Fibroblast of skin of scalp (primary cell): ENCODE results near the gene RAB3D.
A peak's percentile ranks its signal among the peaks of the same experiment; 100 is the strongest.
"Not testable (repeated sequence)": the region's sequence is repeated elsewhere in the genome, so short reads cannot be mapped to it uniquely, and the experiment has no call there.

Source experiments
- DNase-seq: peaks from one replicate; pipeline ENCODE4 v3.0.0-alpha.2; 2013

RAB3D gene

DNA sequence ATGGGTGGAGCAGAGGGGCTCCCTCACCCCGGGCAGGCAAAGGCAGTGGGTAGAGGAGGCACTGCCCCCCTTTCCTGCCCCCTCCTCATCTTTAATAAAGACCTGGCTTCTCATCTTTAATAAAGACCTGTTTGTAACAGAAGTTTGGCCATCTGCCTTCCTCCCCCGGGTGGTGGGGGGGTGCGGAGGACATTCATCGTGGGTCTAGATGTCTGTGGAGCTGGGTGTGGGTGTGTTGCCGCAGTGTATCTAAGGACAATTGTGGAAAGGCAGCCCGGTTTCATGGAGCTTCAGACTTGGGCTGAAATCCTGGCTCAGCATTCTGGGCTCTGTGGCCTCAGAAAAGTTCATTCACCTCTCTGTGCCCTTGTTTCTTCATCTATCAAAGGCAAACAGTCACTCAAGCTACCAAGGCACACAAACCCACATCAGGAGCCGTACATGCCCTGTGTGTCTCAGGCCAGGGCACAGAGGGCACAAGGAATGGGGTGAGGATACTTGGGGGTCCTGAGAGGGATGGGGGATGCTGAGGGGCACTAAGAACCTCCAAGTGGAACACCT is 26.2 kb upstream of the RAB3D start:
- DNase-seq = no peak

- DNase-seq = no peak
Observed at GRCh38 chr19:11364935-11365334, 25.5 kb upstream of the RAB3D start.

GRCh38 chr19:11364296-11364904 is 24.9 kb upstream of the RAB3D start:
- DNase-seq = no peak

DNA sequence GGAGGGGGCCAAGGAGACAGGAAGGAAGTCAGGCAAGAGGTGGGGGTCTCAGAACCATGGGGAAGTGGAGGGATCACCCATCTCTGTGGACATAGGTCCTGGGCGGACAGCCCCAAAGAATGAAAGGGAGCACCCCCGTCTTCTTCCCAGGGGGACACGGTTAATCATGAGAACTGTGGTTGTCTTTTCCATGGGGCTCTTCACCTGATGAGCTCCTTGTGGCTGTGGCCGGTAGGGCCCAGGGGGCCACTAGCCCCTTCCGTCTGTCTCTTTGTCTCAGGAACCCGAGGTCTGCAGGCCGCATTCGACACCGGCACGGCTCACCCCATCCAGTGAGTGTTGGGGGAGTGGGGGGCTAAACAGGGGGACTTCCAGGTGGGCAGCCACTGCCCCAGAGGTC is 24.4 kb upstream of the RAB3D start:
- DNase-seq = no peak

- DNase-seq = no peak
Observed at GRCh38 chr19:11361771-11362731, 22.6 kb upstream of the RAB3D start.

DNA sequence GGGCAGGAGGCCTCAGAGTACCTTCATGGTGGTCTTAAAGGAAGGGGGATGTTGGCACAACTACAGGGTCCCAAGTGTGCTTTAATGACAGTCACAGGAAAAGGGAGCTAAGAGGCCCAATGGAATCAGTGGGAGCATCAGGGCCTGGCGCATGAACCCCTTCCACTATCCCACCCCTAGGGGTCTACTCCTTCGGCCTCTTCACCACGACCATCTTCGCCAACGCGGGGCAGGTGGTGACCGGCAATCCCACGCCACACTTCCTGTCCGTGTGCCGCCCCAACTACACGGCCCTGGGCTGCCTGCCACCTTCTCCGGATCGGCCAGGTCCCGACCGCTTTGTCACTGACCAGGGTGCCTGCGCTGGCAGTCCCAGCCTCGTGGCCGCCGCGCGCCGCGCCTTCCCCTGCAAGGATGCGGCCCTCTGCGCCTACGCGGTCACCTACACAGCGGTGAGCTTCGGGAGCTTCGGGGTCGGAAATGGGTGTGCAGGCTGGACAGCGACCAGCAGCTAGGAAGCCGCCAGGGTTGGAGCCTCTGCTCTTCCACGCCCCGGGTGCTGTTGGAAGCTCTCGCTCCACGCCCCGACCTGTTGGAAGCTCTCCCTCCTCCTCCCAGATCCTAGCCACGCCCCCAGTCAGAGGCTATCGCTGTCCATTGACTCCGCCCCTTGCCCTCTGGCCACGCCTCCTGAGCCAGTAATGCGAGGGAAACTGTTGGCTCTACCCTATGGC is 21.7 kb upstream of the RAB3D start:
- DNase-seq = no peak

DNA sequence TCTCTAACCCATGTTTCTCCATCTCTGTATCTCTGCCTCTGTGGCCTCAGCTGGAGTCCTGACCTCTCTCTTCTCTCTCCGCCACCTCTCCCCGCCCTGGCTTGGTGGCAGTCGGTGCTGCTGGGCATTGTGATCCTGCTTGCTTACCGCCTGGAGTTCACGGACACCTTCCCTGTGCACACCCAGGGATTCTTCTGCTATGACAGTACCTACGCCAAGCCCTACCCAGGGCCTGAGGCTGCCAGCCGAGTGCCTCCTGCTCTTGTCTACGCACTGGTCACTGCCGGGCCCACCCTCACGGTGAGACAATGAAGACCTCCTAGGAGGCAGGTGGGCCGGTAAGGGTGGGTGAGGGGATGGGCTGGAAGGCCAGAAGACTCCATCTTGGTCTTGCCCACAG is 20.0 kb upstream of the RAB3D start:
- no peak for DNase-seq

DNA sequence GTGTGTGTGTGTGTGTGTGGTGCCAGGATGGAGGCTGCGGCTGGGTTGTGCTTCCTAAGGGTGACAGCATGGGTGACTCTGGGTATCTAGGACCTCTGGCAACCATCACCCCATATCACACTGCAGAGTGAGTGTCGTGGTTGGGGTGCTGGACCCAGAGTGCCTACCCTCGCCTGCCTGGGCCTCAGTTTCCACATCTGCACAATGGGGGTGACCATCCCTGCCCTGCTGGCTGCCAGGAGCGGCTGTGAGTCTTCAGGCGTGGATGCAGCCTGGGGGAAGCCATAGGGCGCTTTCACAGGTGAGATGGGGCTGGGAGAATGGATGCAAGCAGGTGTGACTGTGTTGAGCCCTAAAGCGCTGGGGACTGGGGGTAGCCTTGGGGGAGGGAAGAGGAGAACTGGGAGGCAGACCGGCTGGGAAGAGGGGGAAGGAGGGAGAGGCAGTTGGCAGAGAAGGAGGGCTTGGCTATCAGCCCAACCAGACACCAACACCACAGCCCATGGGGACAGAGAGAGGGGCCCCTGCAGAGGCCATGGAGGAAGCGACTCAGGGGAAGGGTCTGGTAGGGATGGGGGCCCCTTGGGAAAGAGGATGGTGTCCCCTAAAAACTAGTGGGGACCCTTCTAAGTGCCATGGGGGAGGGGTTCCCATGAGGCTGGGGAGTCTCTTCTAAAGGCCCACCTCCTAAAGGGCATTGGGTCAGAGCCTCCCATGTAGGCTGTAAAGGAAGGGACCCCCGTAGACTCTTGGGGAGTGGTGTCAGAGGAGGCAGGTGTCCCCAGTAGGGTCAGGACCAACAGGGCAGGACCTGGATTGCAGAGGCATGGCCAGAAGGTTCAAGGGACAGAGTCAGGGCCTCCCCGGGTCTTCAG is 17.5 kb upstream of the RAB3D start:
- DNase-seq = no peak

GRCh38 chr19:11356074-11356397 is 16.6 kb upstream of the RAB3D start:
- no peak for DNase-seq

DNA sequence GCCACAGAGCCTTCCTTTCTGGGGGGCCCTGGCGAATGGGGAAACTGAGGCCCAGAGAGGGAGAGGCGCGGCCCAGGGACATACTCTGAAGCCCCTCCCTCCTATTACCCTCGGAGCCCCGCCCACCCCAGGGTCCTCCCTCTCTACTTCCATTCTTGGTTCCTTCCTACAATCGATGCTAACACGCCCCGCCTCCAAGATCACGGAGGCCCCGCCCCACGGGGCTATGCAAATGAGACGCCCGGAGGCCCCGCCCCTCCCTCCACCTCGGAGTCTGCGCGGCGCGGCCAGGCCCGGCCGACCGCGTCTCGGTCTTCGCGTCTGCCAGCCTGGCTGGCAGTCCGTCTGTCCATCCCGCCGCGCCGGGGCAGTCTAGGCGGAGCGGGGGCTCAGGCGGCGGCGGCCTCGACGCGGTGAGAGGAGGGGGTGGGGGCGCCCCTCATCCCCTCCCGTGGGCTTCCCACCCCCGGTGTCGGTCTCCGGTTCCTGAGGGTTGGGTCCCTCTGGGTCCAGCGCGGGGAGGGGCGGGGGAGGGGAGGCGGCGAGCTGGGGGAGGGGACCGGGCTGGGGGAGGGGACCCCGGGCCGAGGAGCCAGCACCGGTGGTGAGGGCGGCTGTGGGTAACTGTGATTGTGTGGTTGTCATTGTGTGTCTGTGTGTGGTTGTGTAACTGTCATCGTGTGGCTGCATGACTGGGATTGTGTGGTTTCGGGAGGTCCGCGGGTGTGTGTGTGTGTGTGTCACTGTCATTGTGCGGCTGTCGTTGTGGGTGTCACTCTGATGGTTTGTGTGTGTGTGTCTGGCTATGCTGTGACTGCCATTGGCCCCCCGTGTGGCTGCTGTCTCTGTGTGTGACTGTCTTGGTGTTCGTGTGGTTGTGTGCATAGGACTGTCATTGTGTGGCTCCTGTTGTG is 16.0 kb upstream of the RAB3D start, which contains the start of gene PLPPR2:
Gene PLPPR2, plus strand, starts transcription at position 273 of the 914 bp plus-strand sequence. CDS start 2,242 bp downstream, outside the sequence.
- peak; percentile 94 for DNase-seq

DNA sequence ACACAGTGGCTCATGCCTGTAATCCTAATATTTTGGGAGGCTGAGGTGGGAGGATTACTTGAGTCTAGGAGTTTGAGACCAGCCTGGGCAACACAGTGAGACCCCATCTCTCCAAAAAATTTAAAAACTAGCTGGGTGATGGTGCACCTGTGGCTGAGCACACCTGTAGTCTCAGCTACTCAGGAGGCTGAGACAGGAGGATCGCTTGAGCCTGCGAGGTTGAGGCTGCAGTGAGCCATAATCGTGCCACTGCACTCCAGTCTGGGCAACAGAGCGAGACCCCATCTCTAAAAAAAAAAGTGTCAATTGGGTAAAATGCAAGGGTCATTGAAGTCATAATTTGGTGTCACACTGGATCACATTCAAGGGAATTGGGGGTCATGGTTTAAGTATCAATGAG is 14.6 kb upstream of the RAB3D start:
- DNase-seq = not testable (repeated sequence)

DNA sequence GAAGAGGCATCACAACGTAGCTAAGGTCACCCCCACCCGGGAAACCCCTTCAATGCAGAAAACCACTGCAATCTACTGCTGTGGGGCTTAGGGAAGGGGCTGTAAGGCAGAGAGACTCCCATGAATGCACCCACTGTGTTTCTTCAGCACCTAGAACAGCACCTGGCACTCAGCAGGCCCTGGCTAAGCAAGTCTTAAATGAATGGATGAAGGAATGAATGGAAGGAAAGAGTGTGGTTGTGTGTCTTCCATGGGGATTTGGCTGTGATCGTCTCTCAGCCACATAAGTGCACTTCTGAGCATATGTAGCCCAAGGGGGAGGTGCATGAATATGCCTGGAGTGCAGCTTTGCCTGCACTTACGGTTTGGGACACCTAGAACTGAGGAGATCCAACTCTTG is 9.7 kb upstream of the RAB3D start:
- DNase-seq = no peak

DNA sequence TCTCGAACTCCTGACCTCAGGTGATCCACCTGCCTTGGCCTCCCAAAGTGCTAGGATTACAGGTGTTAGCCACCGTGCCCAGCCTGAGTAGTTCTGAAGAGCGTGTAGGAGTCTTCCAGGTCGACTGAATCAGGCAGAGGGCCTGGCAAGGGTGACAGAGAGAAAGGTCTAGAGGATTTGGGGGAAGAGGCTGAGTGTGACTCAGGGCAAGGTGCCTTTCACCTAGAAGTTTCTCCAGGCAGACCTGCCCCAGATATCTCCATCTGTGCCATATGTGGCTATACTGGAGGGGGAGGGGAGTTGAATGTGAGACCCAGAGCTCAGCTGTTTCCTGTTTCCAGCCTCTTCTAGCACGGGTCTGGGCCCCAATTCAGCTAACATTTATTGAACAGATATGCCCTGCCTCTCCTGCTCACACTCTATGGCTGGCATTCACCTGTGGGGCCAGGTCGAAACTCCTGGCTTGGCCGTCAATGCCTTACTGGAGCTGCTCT is 8.1 kb upstream of the RAB3D start:
- DNase-seq = no peak

DNA sequence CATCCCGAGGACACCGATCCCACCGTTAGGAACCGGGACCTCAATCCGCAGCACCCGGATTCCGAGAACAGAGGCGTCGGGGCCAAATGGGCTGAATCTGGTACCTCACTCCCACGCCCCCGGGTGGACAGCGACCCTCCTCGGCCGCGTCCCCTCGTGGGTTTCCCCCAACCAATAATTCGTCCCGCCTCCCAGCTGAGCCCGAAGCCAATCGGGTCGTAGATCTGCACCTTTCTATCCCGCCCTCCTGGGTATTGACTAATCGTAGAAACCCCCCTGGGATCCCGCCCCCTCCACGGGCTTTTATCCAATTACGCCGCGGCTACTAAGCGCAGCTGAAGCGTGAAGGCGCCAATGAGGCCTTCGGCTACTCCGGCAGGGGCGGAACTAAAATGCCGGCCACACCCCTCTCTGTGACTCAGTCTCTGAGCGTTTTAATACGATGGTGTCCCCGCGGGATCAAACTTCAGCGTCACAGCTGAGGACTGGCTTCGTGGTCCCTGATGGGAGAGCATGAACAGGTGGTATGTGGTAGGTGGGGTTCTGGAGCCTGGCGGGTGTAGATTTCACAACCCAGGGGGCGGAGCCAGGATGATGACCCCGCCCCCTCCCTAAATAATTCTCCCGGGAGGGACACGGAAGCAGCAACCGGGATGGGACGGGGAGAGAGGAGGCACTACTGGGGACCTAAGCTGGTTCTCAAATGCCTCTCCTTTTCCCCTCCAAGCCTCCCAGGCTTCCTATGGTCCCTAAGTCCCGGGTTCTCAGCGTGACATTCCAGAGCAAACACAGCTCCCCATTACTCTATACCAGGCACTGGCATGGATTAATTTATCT is 6.9 kb upstream of the RAB3D start, which contains the start of the genes CCDC159 and TMEM205:
Gene CCDC159, plus strand, starts transcription at position 416 of the 837 bp plus-strand sequence. Its CDS starts 88 bp downstream, at position 504.
Gene TMEM205, minus strand, starts transcription at position 165 of the 837 bp plus-strand sequence. CDS start 649 bp downstream, outside the sequence.
- DNase-seq = peak; percentile 99

- DNase-seq = no peak
Observed at GRCh38 chr19:11345122-11345803, 5.8 kb upstream of the RAB3D start.

DNA sequence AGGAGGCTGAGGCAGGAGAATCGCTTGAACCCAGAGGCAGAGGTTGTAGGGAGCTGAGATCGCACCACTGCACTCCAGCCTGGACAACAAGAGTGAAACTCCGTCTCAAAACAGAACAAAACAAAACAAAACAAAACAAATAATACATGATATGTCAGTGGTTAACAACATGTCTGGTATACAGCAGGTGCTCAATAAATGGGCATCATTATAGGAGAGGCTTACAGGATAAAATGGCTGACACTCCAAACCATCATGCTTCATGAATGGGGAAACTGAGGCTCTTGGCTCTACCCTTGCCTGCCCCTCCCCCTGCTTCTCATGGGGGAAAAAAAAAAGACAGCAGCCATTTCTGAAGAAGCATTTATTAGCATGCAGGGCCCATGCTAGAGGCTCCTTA is 3.0 kb upstream of the RAB3D start:
- no peak for DNase-seq

DNA sequence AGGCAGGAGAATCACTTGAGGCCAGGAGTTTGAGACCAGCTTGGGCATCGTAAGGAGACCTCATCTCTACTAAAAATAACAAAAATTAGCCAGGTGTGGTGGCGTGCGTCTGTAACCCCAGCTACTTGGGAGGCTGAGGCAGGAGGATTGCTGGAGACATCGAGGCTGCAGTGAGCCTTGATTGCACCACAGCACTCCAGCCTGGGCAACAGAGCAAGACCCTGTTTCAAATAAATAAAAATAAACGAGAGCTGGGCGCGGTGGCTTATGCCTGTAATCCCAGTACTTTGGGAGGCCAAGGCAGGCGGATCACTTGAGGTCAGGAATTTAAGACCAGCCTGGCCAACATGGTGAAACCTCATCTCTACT is 626 bp upstream of the RAB3D start:
- not testable (repeated sequence) for DNase-seq

- no peak for DNase-seq
Observed at GRCh38 chr19:11338569-11339253, 746 bp downstream of the RAB3D start.
